ENCODE results near the gene GPR156. TPM values are rescaled to one million over a fixed set of nuclear protein-coding genes. Genes with fewer than 3 reads are reported as not detected.

The GPR156 gene
- polyA plus RNA-seq, 2 of the 4 experiments (the other 2 are of a cell fraction) = 0.43 to 0.68 TPM

GRCh38 chr3:120276767-120277166, 8.3 kb downstream of the GPR156 start:
- no peak for TF ChIP-seq CBX8 (IDR thresholded peaks at IDR 0.05)
- no peak for TF ChIP-seq HOXB13 (CRISPR knock-in tag; IDR thresholded peaks at IDR 0.05; ENCODE audit: low read depth)
- no peak for TF ChIP-seq CBX2 (IDR thresholded peaks at IDR 0.05; ENCODE audit: borderline replicate concordance, low read depth)
- TF ChIP-seq EHMT2 (IDR thresholded peaks at IDR 0.05; ENCODE audit: low read depth) = no peak
- no peak for TF ChIP-seq CHD2 (IDR thresholded peaks at IDR 0.05; ENCODE audit: low read length, partially characterized antibody)
- TF ChIP-seq ZSCAN20 (CRISPR knock-in tag; IDR thresholded peaks at IDR 0.05) = no peak
- no peak for TF ChIP-seq HOXB5 (CRISPR knock-in tag; IDR thresholded peaks at IDR 0.05)
- ChIA-PET POLR2A (no interaction called here), CTCF (no interaction called here)
- no peak for FAIRE-seq
- peaks cover 5% of the 10 kb centered on the region; the same call in 1 of the 3 replicates for H3K4me1 ChIP-seq
- no peak overlapping the region for H3K4me2 ChIP-seq
- DNase-seq (ENCODE audit: low read depth in 1 of 2, low spot score in 1 of 2) = no peak
- 30% methylated on average over 2 of the region's 2 CpGs for WGBS (ENCODE audit: missing lambda C conversion rate)
- H3K9me3 ChIP-seq = no peaks in the 10 kb centered on the region; the same call in 2 of the 3 replicates
- no peak for ATAC-seq
- no peak overlapping the region for H3K4me3 ChIP-seq
- no peak overlapping the region for H3K27ac ChIP-seq

GRCh38 chr3:120275618-120276017, 9.4 kb downstream of the GPR156 start:
- no peak overlapping the region for H3K4me2 ChIP-seq
- no peaks in the 10 kb centered on the region; the same call in 2 of the 3 replicates for H3K9me3 ChIP-seq
- peaks cover 5% of the 10 kb centered on the region; the same call in 1 of the 3 replicates for H3K4me1 ChIP-seq
- FAIRE-seq (no peak), DNase-seq (ENCODE audit: low read depth in 1 of 2, low spot score in 1 of 2) (no peak), ATAC-seq (no peak)
- WGBS (ENCODE audit: missing lambda C conversion rate) = 54% methylated on average over 4 of the region's 4 CpGs
- TF ChIP-seq ESRRA (IDR thresholded peaks at IDR 0.05; ENCODE audit: borderline replicate concordance, low read length) = no peak
- no peak for TF ChIP-seq TP53 (CRISPR knock-in tag; IDR thresholded peaks at IDR 0.05)
- TF ChIP-seq HOXB5 (CRISPR knock-in tag; IDR thresholded peaks at IDR 0.05) = no peak
- no peak for TF ChIP-seq EHF (CRISPR knock-in tag; IDR thresholded peaks at IDR 0.05)
- TF ChIP-seq, protein P1, sequence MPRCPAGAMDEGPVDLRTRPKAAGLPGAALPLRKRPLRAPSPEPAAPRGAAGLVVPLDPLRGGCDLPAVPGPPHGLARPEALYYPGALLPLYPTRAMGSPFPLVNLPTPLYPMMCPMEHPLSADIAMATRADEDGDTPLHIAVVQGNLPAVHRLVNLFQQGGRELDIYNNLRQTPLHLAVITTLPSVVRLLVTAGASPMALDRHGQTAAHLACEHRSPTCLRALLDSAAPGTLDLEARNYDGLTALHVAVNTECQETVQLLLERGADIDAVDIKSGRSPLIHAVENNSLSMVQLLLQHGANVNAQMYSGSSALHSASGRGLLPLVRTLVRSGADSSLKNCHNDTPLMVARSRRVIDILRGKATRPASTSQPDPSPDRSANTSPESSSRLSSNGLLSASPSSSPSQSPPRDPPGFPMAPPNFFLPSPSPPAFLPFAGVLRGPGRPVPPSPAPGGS (IDR thresholded peaks at IDR 0.05) = no peak
- TF ChIP-seq FOSL2 (IDR thresholded peaks at IDR 0.05) = no peak
- no peak for TF ChIP-seq FOSL2 (CRISPR knock-in tag; IDR thresholded peaks at IDR 0.05)
- TF ChIP-seq RARB (CRISPR knock-in tag; IDR thresholded peaks at IDR 0.05) = no peak
- TF ChIP-seq, protein P2, sequence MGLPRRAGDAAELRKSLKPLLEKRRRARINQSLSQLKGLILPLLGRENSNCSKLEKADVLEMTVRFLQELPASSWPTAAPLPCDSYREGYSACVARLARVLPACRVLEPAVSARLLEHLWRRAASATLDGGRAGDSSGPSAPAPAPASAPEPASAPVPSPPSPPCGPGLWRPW (IDR thresholded peaks at IDR 0.05) = no peak
- TF ChIP-seq EP300 (IDR thresholded peaks at IDR 0.05) = no peak
- no peak for TF ChIP-seq ZC3H11A (IDR thresholded peaks at IDR 0.05)
- CTCF ChIA-PET = interaction anchor here (1.1 to 1.2 kb wide), 3 partner anchors 9 to 31 kb away, joined by 3 to 4 read pairs (median 4); partner anchors contain the start of gene GPR156
- POLR2A ChIA-PET = interaction anchor here (1.6 kb wide), 1 partner anchor 74 kb away, joined by 4 read pairs; the partner anchor contains the start of gene LRRC58
- H3K27ac ChIP-seq = no peak overlapping the region
- H3K4me3 ChIP-seq = no peak overlapping the region

DNA sequence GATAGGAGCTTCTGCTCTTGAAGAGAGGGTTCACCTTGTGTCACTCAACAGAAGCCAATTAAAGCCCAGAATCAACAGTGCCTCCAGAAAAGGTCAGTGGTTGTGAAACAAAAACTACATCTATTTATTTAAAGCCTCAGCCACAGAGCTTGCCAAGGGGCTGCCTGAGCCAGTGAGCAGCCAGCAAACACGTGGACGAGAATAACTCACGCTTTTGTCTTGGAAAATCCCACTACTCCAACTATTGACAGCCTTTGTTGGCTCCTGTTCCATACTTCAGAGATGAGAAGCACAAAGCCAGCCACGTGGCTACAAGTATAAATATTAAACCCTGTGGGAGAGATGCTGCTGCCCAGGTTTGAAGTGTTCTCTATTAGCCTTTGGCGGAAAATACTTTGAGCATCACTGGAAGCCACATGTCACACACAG, 10.3 kb downstream of the GPR156 start:
- peak in 1 of 2 experiments; percentile 21 for DNase-seq (ENCODE audit: low read depth in 1 of 2, low spot score in 1 of 2)
- no peak overlapping the region for H3K27ac ChIP-seq
- peaks cover 5% of the 10 kb centered on the region; the same call in 1 of the 3 replicates for H3K4me1 ChIP-seq
- peak in 1 of 2 experiments; percentile 48; a peak in 3 of 6 replicates for ATAC-seq
- POLR2A ChIA-PET = interaction anchor here (1.6 kb wide), 1 partner anchor 75 kb away, joined by 4 read pairs; the partner anchor contains the start of gene LRRC58
- no peak overlapping the region for H3K4me3 ChIP-seq
- 22% methylated on average over 5 of the region's 5 CpGs for WGBS (ENCODE audit: missing lambda C conversion rate)
- H3K9me3 ChIP-seq = no peaks in the 10 kb centered on the region; the same call in 2 of the 3 replicates
- TF ChIP-seq CBX2 (IDR thresholded peaks at IDR 0.05; ENCODE audit: borderline replicate concordance, low read depth) (no peak), NR3C1 (IDR thresholded peaks at IDR 0.05) (no peak), POLR2A (IDR thresholded peaks at IDR 0.05; ENCODE audit: low read length) (no peak), ZFP36 (IDR thresholded peaks at IDR 0.05; ENCODE audit: borderline replicate concordance, partially characterized antibody) (no peak), USF2 (IDR thresholded peaks at IDR 0.05) (no peak), MYC (IDR thresholded peaks at IDR 0.05; ENCODE audit: borderline replicate concordance, low read length) (no peak), CBX8 (IDR thresholded peaks at IDR 0.05) (no peak), HEYL (CRISPR knock-in tag; IDR thresholded peaks at IDR 0.05) (no peak), ESRRA (IDR thresholded peaks at IDR 0.05; ENCODE audit: borderline replicate concordance, low read length) (no peak), FOXS1 (CRISPR knock-in tag; IDR thresholded peaks at IDR 0.05) (no peak), FOSB (CRISPR knock-in tag; IDR thresholded peaks at IDR 0.05) (no peak), KDM1A (IDR thresholded peaks at IDR 0.05; ENCODE audit: low read depth) (no peak), POLR2AphosphoS2 (conservative IDR thresholded peaks at IDR 0.05; ENCODE audit: low read length) (no peak), GATA3 (IDR thresholded peaks at IDR 0.05; ENCODE audit: borderline replicate concordance) (no peak), HMGXB4 (CRISPR knock-in tag; IDR thresholded peaks at IDR 0.05; ENCODE audit: borderline replicate concordance) (no peak), ZSCAN20 (CRISPR knock-in tag; IDR thresholded peaks at IDR 0.05) (no peak), RFX5 (IDR thresholded peaks at IDR 0.05) (no peak), CHD4 (IDR thresholded peaks at IDR 0.05; ENCODE audit: borderline replicate concordance) (no peak)
- CTCF ChIA-PET = interaction anchor here (1.1 to 1.2 kb wide), 2 partner anchors 10 to 11 kb away, joined by 3 to 4 read pairs; partner anchors contain the start of gene GPR156
- FAIRE-seq = no peak
- peak overlapping the region; percentile 26; the same call in 1 of the 3 replicates for H3K4me2 ChIP-seq

Measured in A549 (cell line).